Lower leg skin (tissue), 3 donors: ENCODE results near the gene TNS3.

Experiments used
- CTCF ChIP-seq, 3 donors: fragments of 450-650 bp; IDR thresholded peaks; one replicate each; pipeline ENCODE4 v1.5.1; 2016; ENCODE audit warnings: antibody characterized with exemption in 3 of 3, mild to moderate bottlenecking in 3 of 3, moderate library complexity in 2 of 3
- POLR2A ChIP-seq, 2 donors: fragments of 450-650 bp; IDR thresholded peaks; one replicate each; pipeline ENCODE4 v1.6.1; 2016 to 2017; ENCODE audit warnings: antibody characterized with exemption in 2 of 2, mild to moderate bottlenecking in 1 of 2, moderate library complexity in 1 of 2

- no peak for TF ChIP-seq CTCF (IDR thresholded peaks at IDR 0.05)
- TF ChIP-seq POLR2A (IDR thresholded peaks at IDR 0.05): no peak
Measured at GRCh38 chr7:47361746-47362215, 220.1 kb downstream of the TNS3 start.
